Activated naive CD8-positive, alpha-beta T cell (primary cell): ENCODE results near the gene CLCN4.

Source experiments
- H3K27ac Mint-ChIP-seq: one replicate; pipeline ENCODE4 v1.8.0; 2021; ENCODE audit warnings: mixed read lengths
- H3K27me3 Mint-ChIP-seq: one replicate; pipeline ENCODE4 v1.8.0; 2021; ENCODE audit warnings: mixed read lengths
- H3K36me3 Mint-ChIP-seq: one replicate; pipeline ENCODE4 v1.8.0; 2021; ENCODE audit warnings: mixed read lengths
- H3K4me1 Mint-ChIP-seq: one replicate; pipeline ENCODE4 v1.8.0; 2021; ENCODE audit warnings: low read depth, mixed read lengths
- H3K4me3 Mint-ChIP-seq: one replicate; pipeline ENCODE4 v1.8.0; 2021; ENCODE audit warnings: mild to moderate bottlenecking, mixed read lengths
- H3K9me3 Mint-ChIP-seq: one replicate; pipeline ENCODE4 v1.8.0; 2021; ENCODE audit warnings: low read depth, mixed read lengths

The CLCN4 gene

GRCh38 chrX:10168226-10168625 lies 11.5 kb downstream of the CLCN4 start:
- no peaks in the 10 kb centered on the region for H3K27me3 Mint-ChIP-seq
- no peaks in the 10 kb centered on the region for H3K36me3 Mint-ChIP-seq
- no peaks in the 10 kb centered on the region for H3K9me3 Mint-ChIP-seq
- no peaks in the 10 kb centered on the region for H3K4me1 Mint-ChIP-seq
- no peak overlapping the region for H3K4me3 Mint-ChIP-seq
- H3K27ac Mint-ChIP-seq: no peak overlapping the region

DNA sequence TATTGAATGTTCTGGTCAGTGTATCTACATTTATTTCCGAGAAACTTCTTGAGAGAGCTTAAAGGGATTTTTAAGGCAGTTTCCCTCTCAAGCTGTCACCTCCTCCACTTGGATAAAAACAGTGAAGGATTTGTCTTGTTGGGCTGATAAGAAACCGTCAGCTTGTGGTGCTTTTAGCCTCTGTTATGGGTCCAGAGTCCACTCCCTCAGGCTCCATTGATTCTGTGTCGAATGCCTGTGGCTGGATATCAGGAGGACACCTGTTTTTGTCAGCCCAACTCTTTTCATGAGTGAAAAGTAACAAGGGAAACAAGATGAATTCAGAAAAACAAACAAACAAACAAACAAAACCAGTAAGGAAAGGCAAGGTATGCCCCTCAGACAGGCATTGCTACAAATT lies 12.4 kb downstream of the CLCN4 start:
- H3K27me3 Mint-ChIP-seq: no peaks in the 10 kb centered on the region
- H3K4me1 Mint-ChIP-seq: no peaks in the 10 kb centered on the region
- H3K9me3 Mint-ChIP-seq: no peaks in the 10 kb centered on the region
- H3K27ac Mint-ChIP-seq: no peak overlapping the region
- no peaks in the 10 kb centered on the region for H3K36me3 Mint-ChIP-seq
- H3K4me3 Mint-ChIP-seq: no peak overlapping the region

GRCh38 chrX:10171249-10171648 lies 14.5 kb downstream of the CLCN4 start:
- no peaks in the 10 kb centered on the region for H3K36me3 Mint-ChIP-seq
- no peaks in the 10 kb centered on the region for H3K27me3 Mint-ChIP-seq
- H3K9me3 Mint-ChIP-seq: no peaks in the 10 kb centered on the region
- H3K4me3 Mint-ChIP-seq: no peak overlapping the region
- H3K27ac Mint-ChIP-seq: no peak overlapping the region
- H3K4me1 Mint-ChIP-seq: no peaks in the 10 kb centered on the region

DNA sequence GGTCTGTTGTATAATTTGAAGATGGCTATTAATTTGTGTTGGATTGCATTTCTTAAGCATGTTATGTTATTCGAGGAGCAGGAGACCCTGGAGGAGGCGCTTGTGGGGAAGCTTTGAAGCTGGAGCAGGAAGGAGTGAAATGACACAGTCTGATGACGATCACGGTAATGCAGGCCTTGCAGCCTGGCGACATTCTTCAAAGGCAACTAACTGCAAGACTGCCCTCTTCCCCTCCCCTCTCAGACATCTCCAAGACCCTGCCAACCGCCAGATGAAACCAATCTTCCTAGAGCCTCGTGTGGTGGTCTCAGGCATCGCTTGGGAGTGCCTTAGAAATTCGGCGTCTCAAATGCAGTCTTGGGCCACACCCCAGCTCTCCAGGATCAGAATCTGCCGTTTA lies 16.1 kb downstream of the CLCN4 start:
- Mint-ChIP-seq H3K27me3 (no peaks in the 10 kb centered on the region), H3K4me3 (no peak overlapping the region), H3K9me3 (no peaks in the 10 kb centered on the region), H3K27ac (no peak overlapping the region), H3K4me1 (no peaks in the 10 kb centered on the region), H3K36me3 (no peaks in the 10 kb centered on the region)

DNA sequence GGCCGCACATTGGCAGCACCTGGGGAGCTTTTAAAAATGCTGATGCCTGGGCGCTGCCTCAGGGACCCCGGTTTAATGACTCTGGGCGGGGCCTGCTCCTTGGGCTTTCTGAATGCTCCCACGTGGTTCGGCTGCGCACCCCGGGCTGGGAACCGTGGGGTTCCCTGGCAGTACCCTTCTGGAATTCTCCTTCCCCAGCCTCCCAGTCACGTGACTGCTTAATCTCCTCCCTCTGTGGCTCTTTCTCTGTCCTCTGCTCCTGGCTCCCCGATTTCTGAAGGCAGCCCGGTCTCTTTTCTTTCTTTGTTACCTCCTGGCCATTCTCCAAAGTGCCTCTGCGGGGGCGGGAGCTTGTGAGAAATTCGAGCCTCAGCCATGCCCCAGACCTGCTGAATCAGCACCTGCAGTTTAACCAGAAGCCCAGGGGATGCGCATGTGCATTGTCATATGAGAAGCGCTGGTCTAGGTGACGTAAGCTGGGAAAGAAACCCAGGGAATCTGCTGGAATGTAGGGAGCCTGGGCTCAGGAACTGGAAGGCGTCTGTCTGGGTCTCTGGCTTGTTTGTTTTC lies 16.6 kb downstream of the CLCN4 start:
- no peak overlapping the region for H3K27ac Mint-ChIP-seq
- H3K36me3 Mint-ChIP-seq: no peaks in the 10 kb centered on the region
- H3K27me3 Mint-ChIP-seq: no peaks in the 10 kb centered on the region
- no peak overlapping the region for H3K4me3 Mint-ChIP-seq
- H3K4me1 Mint-ChIP-seq: no peaks in the 10 kb centered on the region
- no peaks in the 10 kb centered on the region for H3K9me3 Mint-ChIP-seq

DNA sequence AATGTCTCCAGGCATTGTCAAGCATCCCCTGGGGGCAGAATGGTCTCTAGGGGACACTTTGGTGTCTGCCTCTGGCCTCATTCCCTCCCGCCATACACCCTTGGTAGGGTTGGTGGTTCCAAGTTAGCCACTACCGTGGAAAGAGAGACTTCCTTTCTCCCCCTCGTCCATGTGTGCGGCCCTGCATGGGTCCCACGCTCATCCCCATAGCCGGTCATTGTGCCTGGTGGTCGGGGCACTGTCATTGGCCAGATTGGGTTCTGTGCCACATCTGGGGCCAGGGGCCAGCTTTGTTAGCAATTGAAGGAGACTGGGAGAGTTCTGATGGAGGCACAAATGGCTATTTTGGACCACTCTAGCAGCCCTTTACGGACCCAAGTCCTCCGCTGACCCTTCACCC lies 17.3 kb downstream of the CLCN4 start:
- Mint-ChIP-seq H3K9me3 (no peaks in the 10 kb centered on the region), H3K36me3 (no peaks in the 10 kb centered on the region), H3K4me3 (no peak overlapping the region), H3K4me1 (no peaks in the 10 kb centered on the region), H3K27ac (no peak overlapping the region), H3K27me3 (no peaks in the 10 kb centered on the region)

DNA sequence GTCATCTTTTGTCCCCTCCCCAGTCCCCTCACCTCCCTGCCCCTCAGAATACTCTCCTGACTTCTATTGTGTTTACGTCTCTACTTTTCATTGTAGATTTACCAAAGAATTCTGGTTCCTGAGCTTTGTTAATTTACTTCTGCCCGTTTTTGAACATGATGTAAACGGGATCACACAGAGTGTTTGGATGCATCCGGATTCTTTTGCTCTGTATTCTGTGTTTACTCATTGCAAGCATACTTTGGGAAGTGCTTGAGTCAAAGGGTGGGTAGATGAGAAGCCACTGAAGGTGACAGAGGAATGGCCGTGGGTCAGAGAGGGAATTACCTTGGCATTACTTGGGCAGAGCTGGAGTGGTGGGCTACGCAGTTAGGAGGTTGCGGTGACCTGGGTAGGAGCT lies 18.0 kb downstream of the CLCN4 start:
- Mint-ChIP-seq H3K9me3 (no peaks in the 10 kb centered on the region), H3K27me3 (no peaks in the 10 kb centered on the region), H3K4me1 (no peaks in the 10 kb centered on the region), H3K36me3 (no peaks in the 10 kb centered on the region), H3K4me3 (no peak overlapping the region), H3K27ac (no peak overlapping the region)

DNA sequence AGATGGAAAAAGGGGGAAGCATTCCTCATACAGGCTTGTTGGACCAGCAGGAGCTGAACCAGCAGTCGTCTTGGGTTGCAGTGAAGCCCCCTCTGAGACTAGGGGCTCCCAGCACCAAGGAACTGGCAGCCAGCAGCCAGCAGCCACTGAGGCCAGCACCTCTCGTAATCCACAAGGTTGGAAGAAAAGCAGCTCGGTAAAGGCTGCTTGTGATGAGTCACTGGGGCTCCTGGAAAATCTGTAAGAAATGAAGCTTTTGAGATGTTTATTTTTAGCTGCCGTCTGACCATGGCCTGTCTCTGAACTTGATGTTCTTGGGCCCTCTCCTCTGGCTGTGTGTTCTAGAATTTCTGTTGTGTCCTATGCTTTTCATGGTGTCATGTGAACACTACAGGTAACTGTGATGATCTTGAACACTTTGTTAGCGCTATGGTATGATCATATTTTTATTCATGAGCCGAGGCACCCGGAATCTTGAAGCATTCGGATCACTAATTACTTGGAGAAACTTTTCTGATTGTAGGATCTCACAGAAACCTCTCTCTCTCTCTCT lies 18.6 kb downstream of the CLCN4 start:
- H3K27me3 Mint-ChIP-seq: no peaks in the 10 kb centered on the region
- no peaks in the 10 kb centered on the region for H3K36me3 Mint-ChIP-seq
- no peak overlapping the region for H3K27ac Mint-ChIP-seq
- H3K4me1 Mint-ChIP-seq: no peaks in the 10 kb centered on the region
- H3K9me3 Mint-ChIP-seq: no peaks in the 10 kb centered on the region
- H3K4me3 Mint-ChIP-seq: no peak overlapping the region

DNA sequence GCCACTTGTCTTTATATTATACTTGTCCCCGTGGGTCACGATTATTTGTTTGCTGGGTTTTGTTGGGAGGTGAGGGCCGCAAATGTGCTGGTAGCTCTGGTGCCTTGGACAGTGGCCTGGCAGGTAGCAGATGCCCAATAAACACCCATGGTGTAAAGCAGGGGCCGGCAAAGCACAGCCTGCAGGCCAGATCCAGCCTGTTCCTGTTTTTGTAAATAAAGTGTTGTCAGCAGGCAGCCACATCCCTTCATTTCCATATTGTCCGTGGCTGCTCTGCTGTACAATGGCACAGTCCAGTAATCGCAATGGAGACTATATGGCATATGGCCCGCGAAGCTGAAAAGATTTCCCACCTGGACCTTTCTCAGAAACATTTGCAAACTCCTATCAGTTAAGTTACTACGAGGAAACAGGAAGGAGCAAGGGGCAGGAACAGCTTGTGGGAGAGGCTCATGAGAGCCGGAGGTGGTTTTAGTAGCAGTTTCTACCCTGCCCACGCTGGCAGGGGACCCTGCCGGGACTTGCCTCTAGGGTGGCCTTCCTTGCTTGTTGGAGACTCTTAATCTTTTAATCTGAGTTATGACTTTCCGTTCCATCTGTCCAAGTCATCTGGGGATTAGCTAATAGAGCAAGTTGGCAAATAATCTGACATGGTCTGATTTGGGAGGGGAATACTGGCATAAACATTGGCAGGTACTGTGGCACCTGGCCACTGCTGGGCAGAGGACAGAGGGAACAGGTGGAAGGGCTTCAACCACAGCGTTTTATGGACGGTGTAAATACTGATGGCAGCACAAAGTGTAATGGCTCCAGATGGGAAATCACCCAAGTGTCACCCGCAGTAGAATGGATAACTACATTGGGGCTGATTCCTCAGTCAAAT lies 19.6 kb downstream of the CLCN4 start:
- Mint-ChIP-seq H3K36me3 (no peaks in the 10 kb centered on the region), H3K27me3 (no peaks in the 10 kb centered on the region), H3K4me3 (no peak overlapping the region), H3K4me1 (no peaks in the 10 kb centered on the region), H3K9me3 (no peaks in the 10 kb centered on the region), H3K27ac (no peak overlapping the region)

- Mint-ChIP-seq H3K36me3 (no peaks in the 10 kb centered on the region), H3K27me3 (no peaks in the 10 kb centered on the region), H3K9me3 (no peaks in the 10 kb centered on the region), H3K4me1 (no peaks in the 10 kb centered on the region), H3K4me3 (no peak overlapping the region), H3K27ac (no peak overlapping the region)
Measured at GRCh38 chrX:10177004-10177396, 20.2 kb downstream of the CLCN4 start.

DNA sequence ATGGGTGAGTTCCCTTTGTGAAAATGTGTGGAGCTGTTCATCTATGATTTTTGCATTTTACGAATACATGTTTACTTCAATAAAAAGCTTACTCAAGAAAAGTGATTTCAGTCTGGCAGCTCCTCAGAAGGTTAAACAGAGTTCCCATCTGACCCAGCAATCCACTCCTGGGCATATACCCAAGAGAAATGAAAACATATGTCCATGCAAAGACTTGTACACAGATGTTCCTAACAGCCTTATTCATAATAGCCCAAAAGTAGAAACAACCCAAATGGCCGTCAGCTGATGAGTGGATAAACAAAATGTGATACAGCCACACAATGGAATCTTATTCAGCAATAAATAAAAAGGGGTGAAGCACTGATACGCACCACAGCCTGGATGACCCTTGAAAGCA lies 20.8 kb downstream of the CLCN4 start:
- no peaks in the 10 kb centered on the region for H3K36me3 Mint-ChIP-seq
- H3K4me3 Mint-ChIP-seq: no peak overlapping the region
- H3K9me3 Mint-ChIP-seq: no peaks in the 10 kb centered on the region
- H3K27ac Mint-ChIP-seq: no peak overlapping the region
- no peaks in the 10 kb centered on the region for H3K4me1 Mint-ChIP-seq
- H3K27me3 Mint-ChIP-seq: no peaks in the 10 kb centered on the region

- Mint-ChIP-seq H3K9me3 (no peaks in the 10 kb centered on the region), H3K4me1 (no peaks in the 10 kb centered on the region), H3K4me3 (no peak overlapping the region), H3K36me3 (no peaks in the 10 kb centered on the region), H3K27me3 (peaks cover 2% of the 10 kb centered on the region), H3K27ac (no peak overlapping the region)
Measured at GRCh38 chrX:10178866-10179463, 22.2 kb downstream of the CLCN4 start.

- Mint-ChIP-seq H3K27ac (no peak overlapping the region), H3K4me3 (no peak overlapping the region), H3K36me3 (no peaks in the 10 kb centered on the region), H3K4me1 (no peaks in the 10 kb centered on the region), H3K27me3 (peaks cover 2% of the 10 kb centered on the region), H3K9me3 (no peaks in the 10 kb centered on the region)
Measured at GRCh38 chrX:10183760-10184159, 27.0 kb downstream of the CLCN4 start.

DNA sequence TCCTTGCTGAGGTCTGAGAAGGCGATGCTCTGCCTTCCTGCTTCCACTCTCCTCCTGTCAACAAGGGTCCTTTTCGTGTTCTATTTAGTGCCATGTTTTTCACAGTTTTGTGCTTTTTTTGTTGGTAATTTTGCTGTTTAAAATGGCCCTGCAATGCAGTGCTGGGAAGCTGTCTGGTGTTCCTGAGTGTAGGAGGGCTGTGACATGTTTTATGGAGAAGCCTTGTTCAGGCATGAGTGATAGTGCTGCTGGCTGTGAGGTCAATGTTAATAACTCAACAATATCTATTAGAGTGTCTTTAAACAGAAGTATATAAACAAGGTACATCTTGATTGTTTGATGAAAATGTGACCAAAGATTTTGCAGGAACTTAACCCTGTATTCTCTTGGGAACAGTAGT lies 27.6 kb downstream of the CLCN4 start:
- H3K4me3 Mint-ChIP-seq: no peak overlapping the region
- H3K27ac Mint-ChIP-seq: no peak overlapping the region
- H3K36me3 Mint-ChIP-seq: no peaks in the 10 kb centered on the region
- peaks cover 2% of the 10 kb centered on the region for H3K27me3 Mint-ChIP-seq
- no peaks in the 10 kb centered on the region for H3K9me3 Mint-ChIP-seq
- no peaks in the 10 kb centered on the region for H3K4me1 Mint-ChIP-seq

DNA sequence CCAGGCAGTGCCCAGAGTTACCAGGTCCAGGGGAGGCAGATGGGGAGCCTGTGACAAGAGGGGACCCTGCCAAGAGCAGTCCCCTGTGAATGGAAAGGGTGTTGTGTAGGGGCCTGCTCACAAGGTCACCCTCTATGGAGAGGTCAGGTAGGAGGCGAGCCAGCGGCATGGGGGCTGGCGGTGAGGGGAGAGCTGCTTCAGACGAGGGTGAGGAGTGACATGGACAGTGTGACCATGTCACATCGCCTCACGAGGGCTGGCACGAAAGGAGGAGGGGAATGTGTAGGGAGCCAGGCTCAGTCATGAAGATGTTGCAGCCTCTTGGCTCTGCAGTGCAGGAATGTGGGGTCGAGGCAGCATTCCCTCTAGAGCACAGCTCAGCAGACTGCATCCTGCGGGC lies 29.6 kb downstream of the CLCN4 start:
- Mint-ChIP-seq H3K4me1 (no peaks in the 10 kb centered on the region), H3K36me3 (no peaks in the 10 kb centered on the region)

More for the DNA sequence above, 29.6 kb downstream of the CLCN4 start:
- Mint-ChIP-seq H3K27me3 (peaks cover 2% of the 10 kb centered on the region), H3K27ac (no peak overlapping the region), H3K4me3 (no peak overlapping the region), H3K9me3 (no peaks in the 10 kb centered on the region)
